ENCODE results near the gene GSTA2. TPM values are rescaled to one million over a fixed set of nuclear protein-coding genes. Genes with fewer than 3 reads are reported as not detected.
"Not testable (repeated sequence)": the region's sequence is repeated elsewhere in the genome, so short reads cannot be mapped to it uniquely, and the experiment has no call there.

Gene GSTA2
- total and polyA plus RNA-seq, 4 donors, result 2.0 to 6.8 (median 3.1) TPM

DNA sequence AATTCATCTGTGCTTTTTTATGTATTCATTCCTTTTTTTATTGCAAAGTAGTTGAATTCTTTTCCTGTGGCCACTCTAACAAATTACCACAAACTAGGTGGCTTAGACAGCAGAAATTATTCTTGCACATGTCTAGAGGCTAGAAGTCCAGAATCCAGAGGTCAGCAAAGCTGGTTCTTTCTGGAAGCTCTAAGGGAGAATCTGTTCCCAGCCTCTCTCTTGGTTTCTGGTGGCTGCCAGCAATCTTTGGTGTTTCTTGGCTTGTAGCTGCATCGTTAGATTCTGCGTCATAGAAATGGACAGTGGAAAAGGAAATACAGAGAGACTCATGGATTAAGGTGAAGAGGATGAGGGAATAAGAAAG lies 39.3 kb downstream of the GSTA2 start:
- 70 to 80% methylated on average over 2 of the region's 2 CpGs for WGBS, 2 donors
- Histone ChIP-seq H3K27me3 (ENCODE audit: control insufficient read depth in 3 of 3, insufficient read depth in 3 of 3, low read length in 2 of 3) (no peaks in the 10 kb centered on the region), H3K27ac (ENCODE audit: low read depth in 1 of 2, low read length in 1 of 2) (no peak overlapping the region), H3K9me3 (ENCODE audit: control insufficient read depth in 4 of 4, insufficient read depth in 3 of 4, low read length in 3 of 4) (no peaks in the 10 kb centered on the region), H3K36me3 (ENCODE audit: control insufficient read depth in 4 of 4, insufficient read depth in 4 of 4, low read length in 4 of 4) (no peaks in the 10 kb centered on the region), H3K9ac (ENCODE audit: insufficient read depth in 1 of 2, low read length in 2 of 2) (no peak overlapping the region), H3K4me1 (ENCODE audit: control insufficient read depth in 5 of 5, insufficient read depth in 5 of 5, low read length in 5 of 5) (no peaks in the 10 kb centered on the region), H3K4me3 (no peak overlapping the region)
- ATAC-seq (ENCODE audit: insufficient read depth, low FRiP score) (peak; percentile 21), DNase-seq (peak in 1 of 3 donors; percentile 34)
- TF ChIP-seq, protein P1, sequence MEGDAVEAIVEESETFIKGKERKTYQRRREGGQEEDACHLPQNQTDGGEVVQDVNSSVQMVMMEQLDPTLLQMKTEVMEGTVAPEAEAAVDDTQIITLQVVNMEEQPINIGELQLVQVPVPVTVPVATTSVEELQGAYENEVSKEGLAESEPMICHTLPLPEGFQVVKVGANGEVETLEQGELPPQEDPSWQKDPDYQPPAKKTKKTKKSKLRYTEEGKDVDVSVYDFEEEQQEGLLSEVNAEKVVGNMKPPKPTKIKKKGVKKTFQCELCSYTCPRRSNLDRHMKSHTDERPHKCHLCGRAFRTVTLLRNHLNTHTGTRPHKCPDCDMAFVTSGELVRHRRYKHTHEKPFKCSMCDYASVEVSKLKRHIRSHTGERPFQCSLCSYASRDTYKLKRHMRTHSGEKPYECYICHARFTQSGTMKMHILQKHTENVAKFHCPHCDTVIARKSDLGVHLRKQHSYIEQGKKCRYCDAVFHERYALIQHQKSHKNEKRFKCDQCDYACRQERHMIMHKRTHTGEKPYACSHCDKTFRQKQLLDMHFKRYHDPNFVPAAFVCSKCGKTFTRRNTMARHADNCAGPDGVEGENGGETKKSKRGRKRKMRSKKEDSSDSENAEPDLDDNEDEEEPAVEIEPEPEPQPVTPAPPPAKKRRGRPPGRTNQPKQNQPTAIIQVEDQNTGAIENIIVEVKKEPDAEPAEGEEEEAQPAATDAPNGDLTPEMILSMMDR (IDR thresholded peaks at IDR 0.05; ENCODE audit: control extremely low read depth, extremely low read depth), result no peak

DNA sequence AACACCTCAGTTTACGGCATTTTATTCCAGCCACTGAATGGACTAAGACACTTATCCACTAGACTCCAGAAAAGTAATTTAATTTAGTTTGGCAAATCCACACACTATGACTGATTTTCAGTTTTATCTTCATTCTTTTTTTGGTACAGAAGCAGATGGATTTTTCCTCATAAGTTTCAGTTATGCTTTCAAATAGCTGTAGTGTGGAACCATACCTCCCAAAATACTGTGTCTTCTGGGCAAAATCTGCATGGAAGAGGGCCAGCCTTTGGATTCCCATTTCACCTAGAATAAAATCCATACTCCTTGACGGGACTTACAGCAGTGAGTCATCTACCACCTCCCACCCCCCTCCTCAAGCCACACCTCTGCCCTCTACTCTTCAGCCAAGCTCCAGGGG lies 43.0 kb downstream of the GSTA2 start:
- DNase-seq (no peak), ATAC-seq (ENCODE audit: insufficient read depth, low FRiP score) (no peak)
- TF ChIP-seq, protein P1 (IDR thresholded peaks at IDR 0.05; ENCODE audit: control extremely low read depth, extremely low read depth), result no peak
- no peaks in the 10 kb centered on the region for H3K36me3 ChIP-seq (ENCODE audit: control insufficient read depth in 4 of 4, insufficient read depth in 4 of 4, low read length in 4 of 4)
- no peaks in the 10 kb centered on the region for H3K27me3 ChIP-seq (ENCODE audit: control insufficient read depth in 3 of 3, insufficient read depth in 3 of 3, low read length in 2 of 3)
- no peak overlapping the region for H3K27ac ChIP-seq (ENCODE audit: low read depth in 1 of 2, low read length in 1 of 2)
- H3K4me1 ChIP-seq (ENCODE audit: control insufficient read depth in 5 of 5, insufficient read depth in 5 of 5, low read length in 5 of 5), result no peaks in the 10 kb centered on the region
- no peak overlapping the region for H3K4me3 ChIP-seq
- no peaks in the 10 kb centered on the region for H3K9me3 ChIP-seq (ENCODE audit: control insufficient read depth in 4 of 4, insufficient read depth in 3 of 4, low read length in 3 of 4)
- H3K9ac ChIP-seq (ENCODE audit: insufficient read depth in 1 of 2, low read length in 2 of 2), result no peak overlapping the region
- WGBS, 2 donors, result 77 to 83% methylated on average over 2 of the region's 2 CpGs

DNA sequence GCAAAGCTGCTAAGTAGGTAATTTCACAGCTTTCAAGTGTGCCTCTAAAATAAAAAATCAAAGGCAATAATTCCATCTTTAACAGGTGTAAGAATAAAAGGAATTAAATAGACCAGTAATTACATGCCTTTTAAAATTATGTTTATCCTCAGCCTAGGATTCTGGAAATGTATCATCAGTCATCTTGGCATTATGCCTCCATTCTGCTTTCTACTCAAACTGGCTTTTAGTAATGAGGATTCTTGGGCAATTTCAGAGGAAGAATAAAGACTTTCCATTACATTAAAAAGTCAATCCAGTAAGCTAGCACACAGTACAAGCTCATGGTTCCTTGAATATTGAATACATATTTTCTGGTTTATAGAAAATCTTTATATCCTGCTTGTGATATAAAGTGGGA lies 44.7 kb downstream of the GSTA2 start:
- no peaks in the 10 kb centered on the region for H3K36me3 ChIP-seq (ENCODE audit: control insufficient read depth in 4 of 4, insufficient read depth in 4 of 4, low read length in 4 of 4)
- DNase-seq (peak in 1 of 3 donors; percentile 19), ATAC-seq (ENCODE audit: insufficient read depth, low FRiP score) (no peak)
- no peak overlapping the region for H3K4me3 ChIP-seq
- no peak overlapping the region for H3K9ac ChIP-seq (ENCODE audit: insufficient read depth in 1 of 2, low read length in 2 of 2)
- no peaks in the 10 kb centered on the region for H3K9me3 ChIP-seq (ENCODE audit: control insufficient read depth in 4 of 4, insufficient read depth in 3 of 4, low read length in 3 of 4)
- H3K27ac ChIP-seq (ENCODE audit: low read depth in 1 of 2, low read length in 1 of 2), result no peak overlapping the region
- TF ChIP-seq, protein P1 (IDR thresholded peaks at IDR 0.05; ENCODE audit: control extremely low read depth, extremely low read depth), result no peak
- H3K27me3 ChIP-seq (ENCODE audit: control insufficient read depth in 3 of 3, insufficient read depth in 3 of 3, low read length in 2 of 3), result no peaks in the 10 kb centered on the region
- no peaks in the 10 kb centered on the region for H3K4me1 ChIP-seq (ENCODE audit: control insufficient read depth in 5 of 5, insufficient read depth in 5 of 5, low read length in 5 of 5)

DNA sequence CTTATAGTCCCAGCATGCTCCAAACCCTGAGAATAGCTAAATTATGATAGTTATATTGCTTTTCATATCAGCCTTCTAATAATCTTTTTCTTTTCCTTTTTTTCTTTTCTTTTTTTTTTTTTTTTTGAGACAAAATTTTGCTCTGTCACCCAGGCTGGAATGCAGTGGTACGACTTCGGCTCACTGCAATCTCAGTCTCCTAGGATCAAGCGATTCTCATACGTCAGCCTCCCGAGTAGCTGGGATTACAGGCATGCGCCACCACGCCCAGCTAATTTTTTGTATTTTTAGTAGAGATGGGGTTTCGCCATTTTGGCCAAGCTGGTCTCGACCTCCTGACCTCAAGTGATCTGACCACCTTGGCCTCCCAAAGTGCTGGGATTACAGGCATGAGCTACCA lies 48.5 kb downstream of the GSTA2 start:
- not testable (repeated sequence) for DNase-seq; ATAC-seq (ENCODE audit: insufficient read depth, low FRiP score); H3K4me3 ChIP-seq; H3K27me3 ChIP-seq (ENCODE audit: control insufficient read depth in 3 of 3, insufficient read depth in 3 of 3, low read length in 2 of 3); H3K9me3 ChIP-seq (ENCODE audit: control insufficient read depth in 4 of 4, insufficient read depth in 3 of 4, low read length in 3 of 4); H3K9ac ChIP-seq (ENCODE audit: insufficient read depth in 1 of 2, low read length in 2 of 2); H3K27ac ChIP-seq (ENCODE audit: low read depth in 1 of 2, low read length in 1 of 2); H3K36me3 ChIP-seq (ENCODE audit: control insufficient read depth in 4 of 4, insufficient read depth in 4 of 4, low read length in 4 of 4); H3K4me1 ChIP-seq (ENCODE audit: control insufficient read depth in 5 of 5, insufficient read depth in 5 of 5, low read length in 5 of 5)
- WGBS, 2 donors, result 93 to 95% methylated on average over 9 of the region's 9 CpGs
